Measurements from ENCODE around the gene ST7. TPM values are rescaled to one million over a fixed set of nuclear protein-coding genes. Genes with fewer than 3 reads are reported as not detected.

Gene ST7
- polyA plus RNA-seq, 1 donor: 16.2 TPM

DNA sequence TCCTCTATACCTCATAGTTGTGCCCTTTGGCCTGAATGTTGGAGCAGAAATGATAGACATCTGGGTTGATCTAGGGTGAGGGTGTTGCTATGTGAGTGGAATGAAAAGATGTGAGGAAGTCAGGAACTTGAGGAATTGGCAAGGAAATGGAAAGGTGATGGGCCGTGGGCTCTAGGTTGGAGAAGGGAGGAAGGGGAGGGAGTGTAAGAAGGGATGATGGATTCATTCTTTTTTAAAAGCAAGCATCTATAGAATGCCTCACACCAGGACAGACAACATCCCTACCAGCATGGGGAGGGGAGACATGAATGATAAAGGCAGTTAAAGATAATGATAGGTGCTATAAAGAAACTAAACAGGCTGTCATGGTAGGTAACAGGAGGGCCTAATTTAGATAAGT, 201.4 kb downstream of the ST7 start:
- DNase-seq (ENCODE audit: low read depth): no peak

DNA sequence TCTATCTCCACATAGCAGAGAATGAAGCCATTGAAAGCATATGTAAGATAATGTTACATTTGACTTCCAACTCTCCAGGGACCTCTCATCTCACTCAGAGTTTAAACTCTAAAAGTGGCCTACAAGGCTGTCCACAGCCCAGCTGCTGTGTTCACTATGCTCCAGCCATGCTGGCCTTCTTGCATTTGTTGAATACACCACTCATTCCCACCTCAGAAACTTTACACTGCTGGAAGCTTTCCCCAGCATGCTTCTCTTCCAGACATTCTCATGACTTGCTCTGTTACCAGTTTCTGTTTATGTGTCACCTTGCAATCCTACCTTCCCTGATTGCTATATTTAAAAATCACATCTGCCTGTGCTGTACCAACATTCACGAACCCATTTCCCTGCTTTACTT, 202.4 kb downstream of the ST7 start:
- no peak for DNase-seq (ENCODE audit: low read depth)

DNA sequence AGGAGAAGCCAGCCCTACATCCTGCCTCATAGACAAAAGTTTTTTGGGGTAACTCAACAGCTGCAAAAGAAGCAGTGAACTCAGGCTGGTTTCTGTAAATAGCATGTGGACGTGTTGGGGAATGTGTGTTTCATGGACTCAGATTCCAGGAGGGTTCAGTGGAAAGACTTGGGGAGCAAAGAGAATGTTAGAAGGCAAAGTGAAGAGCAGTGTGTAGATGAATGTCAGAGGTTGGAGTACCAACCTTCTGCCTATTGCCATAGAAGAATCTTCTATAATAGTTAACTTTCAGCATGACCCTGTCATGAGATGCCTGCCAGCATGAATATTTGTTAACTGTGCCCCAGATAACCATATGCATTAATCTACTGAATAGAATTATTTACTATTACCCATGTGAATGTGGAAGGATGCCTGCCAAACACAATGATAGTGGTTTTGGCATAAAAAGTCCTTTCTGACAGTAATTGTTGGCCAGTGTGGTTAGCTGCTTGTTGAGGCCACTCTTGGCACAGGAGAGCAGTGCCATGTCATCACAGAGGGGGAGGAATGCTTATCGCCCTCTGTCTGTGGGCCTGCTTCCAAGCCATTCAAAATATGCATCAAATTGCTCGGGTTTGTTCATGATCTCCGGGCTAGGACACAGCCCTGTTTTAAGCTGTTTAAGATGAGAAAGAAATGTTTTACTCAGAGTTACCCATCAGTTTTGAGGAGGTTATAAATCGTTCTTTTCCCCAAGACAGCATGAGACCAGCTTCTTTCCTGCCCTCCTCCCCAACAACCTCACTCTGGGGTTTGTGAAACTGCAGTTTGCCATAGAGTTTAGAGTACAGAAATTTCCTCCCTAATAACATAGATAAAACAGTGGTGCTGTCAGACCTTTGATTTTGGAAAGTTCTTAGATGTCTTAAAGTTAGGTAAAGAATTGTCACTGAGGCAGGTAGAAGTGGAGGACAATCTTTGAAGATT, 204.2 kb downstream of the ST7 start:
- DNase-seq (ENCODE audit: low read depth): no peak

DNA sequence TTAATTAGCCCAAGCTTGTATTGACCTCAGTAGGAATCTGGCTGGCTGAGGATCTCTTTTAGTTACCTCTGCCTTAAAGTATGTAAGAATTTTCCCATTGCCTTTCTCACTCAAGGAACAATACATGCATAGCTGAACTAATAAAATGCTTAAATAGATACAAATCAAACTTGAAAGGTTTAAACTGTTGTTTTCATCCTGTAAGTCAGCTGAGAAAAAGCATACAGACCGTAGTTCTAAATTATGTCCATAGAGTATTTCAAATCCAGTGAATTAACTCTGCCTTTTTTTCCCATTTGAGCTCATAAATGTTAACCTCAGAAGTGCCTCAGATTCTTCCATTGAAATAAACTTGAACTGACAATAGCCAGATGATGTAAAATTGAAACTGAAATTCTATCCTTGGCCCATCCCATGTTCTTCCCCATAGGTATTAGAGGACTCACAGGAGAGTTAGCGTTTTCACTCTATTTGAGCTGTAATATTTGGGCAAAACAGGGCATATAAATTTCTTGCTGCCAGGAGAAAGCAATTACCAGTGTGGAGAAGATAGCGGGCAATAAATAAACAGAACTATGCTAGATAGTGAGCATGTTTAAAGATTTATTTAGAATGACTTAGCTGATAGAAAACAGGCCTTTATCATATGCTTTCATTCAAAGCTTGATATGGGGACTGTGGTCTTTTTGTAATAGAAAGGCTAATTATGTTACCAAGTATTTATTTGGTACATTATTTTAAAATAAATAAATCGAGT, 205.8 kb downstream of the ST7 start:
- no peak for DNase-seq (ENCODE audit: low read depth)

DNA sequence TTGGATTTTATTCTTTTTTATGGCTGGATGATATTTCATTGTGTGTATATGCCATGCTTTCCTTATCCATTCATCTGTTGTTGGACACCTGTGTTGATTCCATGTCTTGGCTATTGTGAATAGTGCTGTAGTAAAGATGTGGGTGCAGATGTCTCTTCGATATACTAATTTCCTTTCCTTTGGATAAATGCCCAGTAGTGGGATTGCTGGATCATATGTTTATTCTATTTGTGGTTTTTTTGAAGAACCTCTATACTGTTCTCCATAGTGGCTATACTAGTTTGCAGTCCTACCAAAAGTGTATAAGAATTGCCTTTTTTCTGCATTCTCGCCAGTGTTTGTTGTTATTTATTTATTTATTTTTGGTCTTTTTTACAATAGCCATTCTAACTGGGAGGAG, 209.8 kb downstream of the ST7 start:
- no peak for DNase-seq (ENCODE audit: low read depth)

DNA sequence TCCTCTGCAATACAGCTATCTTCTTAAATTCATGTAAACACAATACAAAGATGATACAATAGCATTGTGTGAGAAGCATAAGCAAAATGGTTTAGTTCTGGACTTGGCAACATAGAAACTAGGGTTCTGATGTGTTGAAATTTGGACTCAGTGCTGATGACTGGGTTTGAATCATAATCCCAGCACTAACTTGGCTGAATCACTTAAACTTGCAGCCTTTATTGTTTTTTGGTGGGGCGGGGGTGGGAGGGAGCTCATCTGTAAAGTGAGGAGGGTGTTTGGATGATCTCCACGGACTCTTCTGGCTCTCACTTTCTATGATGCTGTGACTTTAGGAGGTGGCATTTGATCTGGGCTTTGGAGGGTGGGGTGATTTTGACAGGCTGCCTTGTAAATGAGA, 211.3 kb downstream of the ST7 start:
- DNase-seq (ENCODE audit: low read depth): no peak

DNA sequence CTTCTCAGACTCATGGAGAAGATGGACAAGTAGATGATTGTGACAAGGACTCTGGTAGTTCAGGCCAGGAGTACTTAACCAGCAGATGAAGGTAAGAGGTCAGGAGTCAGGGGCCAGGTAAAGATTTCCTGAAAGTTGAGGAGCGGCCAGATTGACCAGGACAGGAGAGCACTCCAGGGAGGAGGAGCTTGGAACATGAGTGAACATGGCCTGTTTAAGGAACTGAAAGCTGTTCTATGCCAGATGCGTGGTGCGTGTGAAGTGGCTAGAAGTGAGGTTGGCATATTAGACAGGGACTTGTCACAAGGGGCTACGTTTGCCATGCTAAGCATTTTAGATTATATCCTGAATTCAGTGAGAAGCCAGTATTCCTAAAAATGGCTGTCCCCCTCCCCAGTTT, 212.4 kb downstream of the ST7 start:
- no peak for DNase-seq (ENCODE audit: low read depth)

DNA sequence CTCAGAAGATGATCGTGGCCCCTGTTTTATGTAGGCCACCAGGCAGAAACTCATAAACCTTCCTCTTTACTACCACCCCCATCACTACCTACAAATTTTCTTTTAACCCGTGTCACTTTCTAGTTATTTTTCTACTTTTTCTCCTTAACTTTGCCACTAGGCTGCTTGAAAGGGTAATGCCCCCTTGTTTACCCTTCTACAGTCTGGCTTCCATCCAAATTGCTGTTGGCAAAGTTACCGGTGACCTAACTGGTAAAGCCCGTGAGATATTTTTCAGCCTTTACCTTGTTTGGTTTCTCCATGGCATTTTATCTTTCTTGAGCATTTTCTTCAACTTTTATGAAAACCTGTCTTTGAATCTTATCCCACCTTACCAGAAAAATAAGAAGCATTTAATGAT, 216.6 kb downstream of the ST7 start:
- DNase-seq (ENCODE audit: low read depth): no peak

DNA sequence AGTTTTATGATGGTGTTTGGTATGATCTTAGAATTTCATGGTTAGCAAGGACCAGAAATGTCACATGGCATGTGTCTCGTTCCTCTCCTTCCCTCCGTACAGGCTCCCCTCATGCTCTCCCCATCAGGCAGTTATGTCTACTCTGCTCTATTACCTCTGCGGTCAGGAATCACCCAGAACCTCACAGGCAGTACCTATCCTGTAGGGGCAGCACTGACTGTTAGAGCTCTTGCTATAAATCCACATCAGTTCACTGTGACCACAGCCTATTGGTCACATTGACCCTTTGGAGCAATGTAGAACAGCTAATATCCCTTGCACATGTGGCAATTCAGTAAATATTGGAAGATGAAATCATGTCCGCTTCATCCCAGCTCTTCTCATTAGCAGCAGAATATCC, 217.8 kb downstream of the ST7 start:
- no peak for DNase-seq (ENCODE audit: low read depth)

DNA sequence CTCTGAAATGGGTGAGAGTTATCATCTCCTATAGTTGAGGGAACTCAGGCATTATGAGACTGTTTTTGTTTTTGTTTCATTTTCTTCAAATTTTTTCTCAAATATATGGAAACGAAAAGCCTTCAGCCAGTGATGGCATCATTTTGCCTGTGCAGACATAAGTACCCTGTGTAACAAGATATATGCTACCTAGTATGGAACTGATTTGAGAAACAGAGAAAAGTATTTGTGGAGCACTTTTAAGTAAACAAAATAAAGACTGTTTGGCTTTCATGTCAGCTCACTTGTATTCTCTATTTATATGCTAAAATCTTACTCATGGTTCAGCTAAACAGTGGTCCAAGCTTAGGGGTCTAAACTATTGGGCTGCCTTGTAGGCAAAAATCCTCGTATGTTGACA, 219.0 kb downstream of the ST7 start:
- DNase-seq (ENCODE audit: low read depth): no peak

DNA sequence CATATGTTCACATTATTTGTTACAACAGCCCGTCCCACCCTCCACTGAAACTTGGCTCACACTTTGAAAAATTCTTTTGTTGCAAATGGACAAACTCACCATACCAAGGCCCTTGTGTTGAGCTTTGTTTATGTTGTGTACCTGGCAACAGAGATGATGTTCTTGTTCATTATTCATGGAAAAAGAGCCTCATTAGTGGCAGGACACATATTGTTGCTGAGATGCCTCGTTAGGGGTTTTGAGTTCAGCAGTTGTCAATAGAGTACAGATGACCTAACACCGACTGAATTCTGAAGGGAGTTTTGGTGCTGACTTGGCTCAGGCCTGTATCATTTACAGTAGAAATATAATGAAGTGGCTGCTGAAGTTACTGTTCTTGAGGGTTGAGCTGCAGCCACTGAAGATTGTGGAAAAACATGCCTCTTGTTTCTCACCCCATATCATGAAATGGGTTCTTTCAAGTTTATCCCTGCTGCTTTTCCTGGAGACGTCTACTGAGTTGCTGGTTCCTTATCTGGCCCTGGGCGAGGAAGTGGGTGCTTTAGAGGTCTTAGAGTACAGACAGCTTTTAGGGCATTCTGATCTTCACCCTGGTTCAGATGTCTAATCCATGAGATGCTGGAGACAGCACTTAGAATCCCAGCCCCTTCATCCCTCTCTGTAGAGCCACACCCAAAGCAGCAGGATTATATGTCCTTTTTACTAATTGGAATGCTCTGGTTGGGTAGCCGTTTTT, 219.9 kb downstream of the ST7 start:
- DNase-seq (ENCODE audit: low read depth): peak; percentile 36

DNA sequence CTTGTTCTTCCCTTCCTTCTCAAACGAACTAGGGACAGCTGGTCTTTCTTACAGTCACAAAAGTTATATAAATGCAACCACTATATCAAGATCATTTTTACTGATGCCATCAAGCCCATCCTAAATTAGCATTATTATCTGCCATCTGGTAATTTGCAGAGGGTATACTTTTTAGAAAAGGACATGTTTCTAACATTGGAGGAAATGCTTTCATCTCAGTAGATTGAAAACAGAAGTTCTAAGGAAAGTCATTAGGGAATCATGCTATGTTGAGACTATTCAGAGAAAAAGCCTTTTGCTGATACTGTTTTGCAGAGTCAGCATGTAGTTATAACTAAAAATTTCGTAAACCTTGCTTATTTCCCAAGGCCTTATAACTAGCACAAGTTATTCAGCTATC, 222.9 kb downstream of the ST7 start:
- no peak for DNase-seq (ENCODE audit: low read depth)

DNA sequence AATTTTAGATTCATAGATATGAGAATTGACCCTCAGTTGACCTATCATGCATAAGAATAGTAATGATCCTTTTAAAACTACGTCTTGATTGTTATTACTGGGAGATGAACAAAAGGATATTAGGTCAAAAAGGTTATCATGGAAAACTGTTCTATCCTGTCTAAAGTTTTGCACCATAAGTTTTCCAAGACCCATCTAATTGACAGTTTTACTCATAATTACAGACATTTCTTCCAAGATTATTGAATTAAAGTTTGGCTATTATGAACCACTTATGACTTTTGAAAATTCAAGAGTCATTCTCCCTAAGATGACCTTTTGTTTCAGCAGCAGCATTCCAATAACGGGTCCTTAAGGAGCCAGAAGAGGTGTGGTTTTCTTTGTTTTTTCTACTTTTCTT, 225.3 kb downstream of the ST7 start:
- DNase-seq (ENCODE audit: low read depth): no peak

DNA sequence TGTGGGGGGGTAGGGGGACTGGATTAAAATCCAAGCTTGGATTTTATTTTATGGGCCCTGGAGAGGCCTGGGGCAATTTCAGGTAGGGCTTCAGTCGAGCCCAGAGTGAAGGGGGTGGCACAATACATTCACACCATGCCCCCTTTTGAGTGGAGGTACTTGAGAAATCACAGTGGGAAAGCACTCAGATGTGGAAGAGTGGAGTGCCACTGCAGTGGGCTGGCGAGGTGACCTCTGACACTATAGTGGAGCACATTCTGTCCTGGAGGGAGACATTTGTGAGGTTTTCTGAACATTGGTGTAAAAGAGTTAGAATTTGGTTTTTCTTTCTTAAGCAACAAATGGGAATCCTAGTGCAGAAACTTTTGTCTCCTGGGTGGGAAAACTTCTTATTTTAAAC, 226.4 kb downstream of the ST7 start:
- DNase-seq (ENCODE audit: low read depth): no peak

DNA sequence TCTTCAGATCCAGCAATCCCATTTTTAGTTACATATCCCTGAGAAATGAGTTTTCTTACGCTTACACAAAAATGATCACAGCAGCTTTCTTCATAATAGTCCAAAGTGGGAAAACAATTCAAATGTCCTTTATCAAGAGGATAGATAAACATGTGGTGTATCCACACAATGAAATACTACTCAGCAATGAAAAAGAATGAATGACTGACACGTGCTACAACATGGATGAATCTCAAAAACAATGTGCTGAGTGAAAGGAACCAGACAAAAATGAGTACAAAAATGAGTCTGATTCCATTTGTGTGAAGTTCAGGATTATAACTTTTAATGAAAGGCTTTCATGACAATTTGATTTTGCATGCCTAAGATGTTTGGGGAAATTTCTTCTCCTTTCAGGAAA, 230.4 kb downstream of the ST7 start:
- DNase-seq (ENCODE audit: low read depth): no peak

DNA sequence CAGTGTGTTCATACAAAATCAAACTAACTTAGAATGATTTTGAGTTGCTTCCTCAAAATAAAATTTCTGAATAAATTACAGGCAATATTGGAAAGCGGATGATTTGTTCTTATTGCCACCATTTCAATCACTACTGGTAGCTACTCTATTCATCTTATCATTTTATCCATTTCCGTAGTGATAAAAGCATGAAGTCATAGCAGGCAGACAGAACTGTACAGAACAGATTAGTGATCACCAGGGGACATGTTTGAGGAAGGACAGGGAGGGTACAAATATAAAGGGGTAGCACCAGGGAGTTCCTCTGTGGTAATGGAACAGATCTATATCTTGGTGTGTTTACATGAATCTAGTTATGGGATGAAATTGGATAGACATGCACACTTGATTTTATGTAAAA, 231.1 kb downstream of the ST7 start:
- no peak for DNase-seq (ENCODE audit: low read depth)

DNA sequence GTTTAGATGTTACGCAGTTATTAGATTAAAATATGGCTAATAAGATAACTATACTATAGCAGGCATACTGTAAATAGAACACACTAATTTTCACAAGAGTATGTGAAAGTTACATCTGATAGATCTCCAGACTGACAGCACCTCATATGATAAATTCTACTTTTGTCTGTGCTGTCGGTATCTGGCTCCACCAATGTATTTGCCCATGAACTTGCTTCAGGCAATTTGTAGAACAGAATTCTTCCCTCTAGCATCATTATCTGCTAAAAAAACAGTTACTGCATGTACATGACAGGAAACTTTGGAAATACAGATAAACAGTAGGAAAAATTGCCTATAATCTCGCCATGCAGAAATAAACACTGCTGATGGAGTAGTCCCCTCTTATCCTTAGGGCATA, 231.8 kb downstream of the ST7 start:
- DNase-seq (ENCODE audit: low read depth): no peak

DNA sequence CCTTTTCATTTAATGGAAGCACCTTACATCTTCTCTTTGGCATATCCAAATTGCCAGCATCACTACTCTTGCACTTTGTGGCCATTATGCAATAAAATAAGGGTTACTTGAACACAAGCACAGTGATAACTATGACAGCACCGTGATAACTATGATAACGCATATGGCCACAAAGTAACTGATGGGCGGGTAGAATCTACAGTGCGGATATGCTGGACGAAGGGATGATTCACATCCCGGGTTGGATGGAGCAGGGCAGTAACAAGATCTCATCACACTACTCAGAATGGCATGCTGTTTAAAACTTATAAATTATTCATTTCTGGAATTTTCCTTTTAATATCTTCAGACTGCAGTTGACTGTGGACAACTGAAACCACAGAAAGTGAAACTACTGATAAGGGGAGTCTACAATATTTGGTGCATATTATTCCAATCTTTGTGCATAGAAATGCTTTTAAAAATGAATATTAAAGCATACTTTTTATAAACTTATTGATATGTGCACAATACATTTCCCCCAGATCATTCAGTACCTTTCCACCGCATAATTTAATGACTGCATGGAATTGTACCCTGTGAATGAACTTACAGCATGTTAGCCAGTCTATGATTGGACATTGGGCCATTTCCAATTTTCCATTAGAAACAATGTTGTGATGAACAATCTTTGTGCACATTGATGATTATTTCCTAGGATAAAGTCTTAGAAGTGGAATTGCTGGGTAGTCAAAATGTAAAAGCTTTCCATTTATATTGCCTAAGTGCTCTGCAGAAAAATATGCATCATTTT, 233.1 kb downstream of the ST7 start:
- DNase-seq (ENCODE audit: low read depth): no peak

DNA sequence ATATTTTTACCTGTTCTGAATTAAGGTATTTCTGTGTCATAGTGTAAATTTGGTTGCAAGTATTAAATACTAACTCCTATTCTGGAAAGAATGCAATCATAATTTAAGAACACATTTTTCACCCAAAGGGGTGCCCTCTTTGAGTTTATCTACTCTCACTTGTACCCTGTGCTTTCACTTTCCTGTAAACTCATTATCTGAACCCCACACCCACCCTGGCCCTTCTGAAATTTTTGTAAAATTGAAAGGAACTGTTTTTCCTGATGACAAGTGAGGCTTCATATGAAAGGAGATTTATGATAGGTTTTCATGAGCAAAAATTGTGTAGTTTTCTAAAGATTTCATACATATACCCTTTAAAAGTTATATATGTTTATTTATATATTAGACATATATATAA, 235.1 kb downstream of the ST7 start:
- no peak for DNase-seq (ENCODE audit: low read depth)

DNA sequence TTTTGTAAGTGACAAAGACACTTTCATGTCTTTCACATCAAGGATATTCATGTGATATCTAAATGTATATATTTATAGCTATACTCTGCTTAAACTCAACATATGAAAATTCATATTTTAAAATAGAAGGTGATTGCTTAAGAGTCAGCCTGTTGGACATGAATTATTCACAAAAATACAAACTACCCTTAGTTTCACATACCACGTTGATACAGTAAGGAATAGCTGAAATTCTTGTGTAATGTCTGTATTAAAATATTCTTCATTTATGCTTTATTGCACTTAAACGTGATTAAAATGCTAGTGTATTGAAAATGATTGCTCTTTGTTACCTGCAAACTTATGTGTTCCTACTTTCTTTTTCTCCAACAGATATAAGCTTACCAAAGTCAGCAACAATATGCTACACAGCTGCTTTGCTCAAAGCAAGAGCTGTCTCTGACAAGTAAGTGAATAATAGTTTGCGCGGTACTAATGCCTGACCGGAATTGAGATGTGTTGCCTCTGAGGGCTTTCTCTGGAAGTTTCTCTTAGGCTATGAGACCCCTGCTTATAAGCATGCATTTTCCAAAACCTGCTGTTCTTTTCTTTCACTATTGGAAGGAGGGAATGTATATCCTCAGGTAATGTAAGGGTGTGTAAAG, 235.8 kb downstream of the ST7 start:
- DNase-seq (ENCODE audit: low read depth): no peak

DNA sequence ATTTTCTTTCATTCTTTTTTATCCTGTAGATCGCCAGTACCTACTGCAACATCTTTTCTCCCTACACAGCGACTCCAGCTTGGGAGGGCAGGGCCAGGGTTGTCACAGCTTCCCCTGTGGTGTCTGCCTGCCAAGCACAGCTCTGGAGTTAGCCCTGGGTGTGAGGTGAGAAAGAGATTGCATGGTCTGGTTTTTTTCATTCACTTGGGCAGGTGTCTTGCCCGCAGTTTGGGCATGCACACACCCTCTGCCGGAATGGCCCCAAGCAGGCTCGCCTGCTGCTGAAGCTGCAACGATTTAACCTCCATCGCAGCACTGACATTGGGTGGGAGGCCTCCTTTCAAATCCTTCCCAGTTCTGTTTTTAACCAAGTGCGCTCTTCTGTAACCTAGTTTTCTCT, 236.8 kb downstream of the ST7 start:
- no peak for DNase-seq (ENCODE audit: low read depth)

Measured in forelimb muscle (tissue), 1 donor.